Mucosa of descending colon (tissue), 3 donors: ENCODE results near the gene ATR. TPM values are rescaled to one million over a fixed set of nuclear protein-coding genes. Genes with fewer than 3 reads are reported as not detected.
A peak's percentile ranks its signal among the peaks of the same experiment; 100 is the strongest.

Source experiments
- ATAC-seq: fragments of 200-7000 bp; cut with Tn5 transposase; one replicate; pipeline ENCODE4 v1.9.1; 2020; ENCODE audit warnings: mild to moderate bottlenecking, moderate library complexity
- DNase-seq, 3 donors: peaks; one replicate each; pipeline ENCODE4 v3.0.0-alpha.2; 2020
- H3K36me3 ChIP-seq: fragments of 200-600 bp; one replicate; pipeline ENCODE4 v1.8.0; 2021; ENCODE audit warnings: low read depth, mild to moderate bottlenecking
- H3K4me1 ChIP-seq: fragments of 200-600 bp; one replicate; pipeline ENCODE4 v1.8.0; 2021; ENCODE audit warnings: low read depth, mild to moderate bottlenecking
- H3K4me3 ChIP-seq: fragments of 200-600 bp; one replicate; pipeline ENCODE4 v1.8.0; 2021; ENCODE audit warnings: mild to moderate bottlenecking
- H3K9me3 ChIP-seq: fragments of 200-600 bp; one replicate; pipeline ENCODE4 v1.8.0; 2021; ENCODE audit warnings: mild to moderate bottlenecking
- CTCF ChIP-seq: fragments of 200-600 bp; IDR thresholded peaks from one replicate; pipeline ENCODE4 v1.8.0; 2022; ENCODE audit warnings: antibody characterized with exemption, mild to moderate bottlenecking
- intact Hi-C, 2 donors: fragments of 100-400 bp; cut with DNase I in 1 of 2; cut with micrococcal nuclease in 1 of 2; formaldehyde crosslinking; loops; one replicate each; pipeline versions ENCODE4 v1.11.0 to v1.11.1; 2022; cut with DNase I, micrococcal nuclease
- total RNA-seq, 3 donors: library from RNA; stranded (reverse); fragmentation: NEBNext Ultra II Directional in 2 of 3; extraction: Animal tissue kit (Norgen Biotek cat#: 25700) in 2 of 3; gene quantifications; one replicate each; pipeline versions ENCODE4 v1.2.1 to v1.2.4, GENCODE V29; 2021 to 2023
- donor health status: DM: no; HTN: no; CAD: no; lungs with moderate emphysema.
- donor health status: DM: no; HTN: no; CAD: no.
- donor health status: DM: no; HTN: yes; CAD: no.

ATR gene
- total RNA-seq, 3 donors from 2014 or later, result 16.0 to 21.1 (median 18.1) TPM

GRCh38 chr3:142601713-142602112 lies 23.2 kb upstream of the ATR start:
- ATAC-seq (no peak), DNase-seq (no peak)
- no peak for TF ChIP-seq CTCF
- Histone ChIP-seq H3K9me3 (no peaks in the 10 kb centered on the region), H3K36me3 (no peaks in the 10 kb centered on the region), H3K4me3 (no peak overlapping the region), H3K4me1 (peaks cover 21% of the 10 kb centered on the region)
- intact Hi-C loops, result no loop called here

GRCh38 chr3:142597906-142598305 lies 19.4 kb upstream of the ATR start:
- no peak for TF ChIP-seq CTCF
- intact Hi-C loops, result no loop called here
- Histone ChIP-seq H3K9me3 (no peaks in the 10 kb centered on the region), H3K4me1 (peaks cover 7% of the 10 kb centered on the region), H3K36me3 (no peaks in the 10 kb centered on the region), H3K4me3 (no peak overlapping the region)
- ATAC-seq, result peak; percentile 49
- peak in 1 of 3 donors; percentile 57 for DNase-seq

- Histone ChIP-seq H3K4me1 (peaks cover 3% of the 10 kb centered on the region), H3K36me3 (no peaks in the 10 kb centered on the region), H3K4me3 (peak overlapping the region; percentile 35), H3K9me3 (no peaks in the 10 kb centered on the region)
- ATAC-seq (peak; percentile 0), DNase-seq (no peak)
- intact Hi-C loops, result no loop called here
- no peak for TF ChIP-seq CTCF
Measured at GRCh38 chr3:142596726-142597088, 18.2 kb upstream of the ATR start.

GRCh38 chr3:142595951-142596725 lies 17.6 kb upstream of the ATR start, which contains the start of gene PLS1:
PLS1 (plus strand) TSS chr3:142596393; CDS start chr3:142664238, 67,845 bp downstream.
- TF ChIP-seq CTCF, result no peak
- Histone ChIP-seq H3K4me3 (peak within 1 kb of the TSS; percentile 35), H3K9me3 (no peaks in the 10 kb centered on the region), H3K36me3 (no peaks in the 10 kb centered on the region), H3K4me1 (peaks cover 3% of the 10 kb centered on the region)
- ATAC-seq (peak; percentile 92), DNase-seq (peak; percentile 90 to 99 (median 90))
- intact Hi-C loops, result no loop called here

GRCh38 chr3:142595581-142595950 lies 17.0 kb upstream of the ATR start:
- peak overlapping the region; percentile 35 for H3K4me3 ChIP-seq
- H3K36me3 ChIP-seq, result no peaks in the 10 kb centered on the region
- DNase-seq (no peak), ATAC-seq (peak; percentile 1)
- no peak for TF ChIP-seq CTCF
- intact Hi-C loops, result no loop called here
- no peaks in the 10 kb centered on the region for H3K9me3 ChIP-seq
- peaks cover 3% of the 10 kb centered on the region for H3K4me1 ChIP-seq
